ENCODE data around the gene FGF4.

The FGF4 gene

DNA sequence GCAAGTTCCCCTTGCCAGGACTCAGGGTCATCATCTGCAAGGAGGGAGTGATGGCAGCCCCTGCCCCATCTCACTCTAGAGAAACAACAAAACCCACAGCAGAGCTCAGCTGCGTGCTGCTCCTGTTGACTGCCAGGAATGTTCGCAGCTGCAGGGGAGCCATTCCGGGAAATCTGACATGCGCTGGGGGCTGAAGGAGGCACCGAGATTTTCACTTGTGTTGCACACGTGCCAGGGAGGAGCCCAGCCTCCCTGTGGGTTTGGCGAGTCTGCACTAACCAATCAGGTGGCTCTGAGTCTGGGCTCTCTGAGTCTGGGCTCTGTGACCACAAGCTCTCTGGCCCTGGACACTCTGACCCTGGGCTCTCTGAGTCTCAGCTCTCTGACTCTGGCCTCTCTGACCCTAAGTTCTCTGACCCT is 33.5 kb upstream of the FGF4 start:
- in situ Hi-C loops (cut with MboI; ENCODE audit: low sequenced_read_pairs): no loop called here

GRCh38 chr11:69807106-69807815 is 32.1 kb upstream of the FGF4 start:
- in situ Hi-C loops (cut with MboI; ENCODE audit: low sequenced_read_pairs): no loop called here

DNA sequence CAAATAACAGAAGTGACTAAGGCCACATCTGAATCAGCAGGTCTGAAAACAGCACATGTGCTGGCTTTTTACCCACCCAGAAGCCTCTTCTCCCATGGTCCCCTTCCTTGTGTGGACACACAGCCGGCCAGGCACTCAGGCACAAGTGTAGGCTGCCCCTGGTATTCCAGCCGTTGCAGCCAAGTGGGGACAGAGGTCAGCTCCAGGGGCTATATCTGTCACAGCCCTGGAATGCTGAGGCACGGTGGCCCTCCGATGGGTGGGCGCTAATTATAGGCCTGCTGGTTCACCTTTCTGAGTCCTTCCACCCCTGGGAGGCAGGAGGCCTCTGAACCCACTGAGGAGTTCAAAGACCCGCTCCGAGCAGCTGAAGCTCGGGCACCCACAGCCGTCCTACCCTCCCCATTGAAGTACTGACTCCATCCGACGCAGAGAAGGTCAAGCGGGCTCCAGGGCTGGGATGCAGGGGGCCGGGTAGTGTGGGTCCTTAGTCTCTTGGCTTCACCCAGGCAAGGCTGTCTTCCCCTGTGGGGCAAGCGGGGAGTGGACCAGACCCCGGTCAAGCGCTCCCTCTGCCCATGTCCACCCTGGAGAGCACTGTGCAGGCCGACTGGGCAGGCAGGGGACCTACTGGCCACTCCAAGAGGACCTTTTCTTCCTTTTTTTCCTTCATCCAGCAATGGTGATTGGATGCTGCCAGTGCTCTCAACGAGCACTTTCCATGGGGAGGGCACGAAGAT is 29.8 kb upstream of the FGF4 start:
- in situ Hi-C loops (cut with MboI; ENCODE audit: low sequenced_read_pairs): no loop called here

DNA sequence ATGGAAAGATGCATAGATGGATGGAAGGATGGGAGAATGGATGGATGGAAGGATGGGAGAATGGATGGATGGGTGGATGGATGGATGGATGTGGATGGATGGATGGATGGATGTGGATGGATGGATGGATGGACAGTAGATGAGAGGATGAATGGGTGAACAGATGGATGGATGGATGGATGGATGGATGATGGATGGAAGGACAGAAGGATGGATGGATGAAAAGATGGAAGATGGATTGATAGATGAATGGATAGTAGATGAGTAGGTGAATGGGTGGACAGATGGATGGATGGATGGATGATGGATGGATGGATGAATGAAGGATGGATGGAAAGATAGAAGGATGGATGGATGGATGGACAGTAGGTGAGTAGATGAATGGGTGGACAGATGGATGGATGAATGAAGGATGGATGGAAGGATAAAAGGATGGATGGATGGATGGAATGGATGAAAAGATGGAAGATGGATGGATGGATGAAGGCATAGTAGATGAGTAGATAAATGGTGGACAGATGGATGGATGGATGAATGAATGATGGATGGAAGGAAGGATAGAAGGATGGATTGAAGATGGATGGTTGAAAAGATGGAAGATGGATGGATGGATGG is 28.6 kb upstream of the FGF4 start:
- in situ Hi-C loops (cut with MboI; ENCODE audit: low sequenced_read_pairs): no loop called here

DNA sequence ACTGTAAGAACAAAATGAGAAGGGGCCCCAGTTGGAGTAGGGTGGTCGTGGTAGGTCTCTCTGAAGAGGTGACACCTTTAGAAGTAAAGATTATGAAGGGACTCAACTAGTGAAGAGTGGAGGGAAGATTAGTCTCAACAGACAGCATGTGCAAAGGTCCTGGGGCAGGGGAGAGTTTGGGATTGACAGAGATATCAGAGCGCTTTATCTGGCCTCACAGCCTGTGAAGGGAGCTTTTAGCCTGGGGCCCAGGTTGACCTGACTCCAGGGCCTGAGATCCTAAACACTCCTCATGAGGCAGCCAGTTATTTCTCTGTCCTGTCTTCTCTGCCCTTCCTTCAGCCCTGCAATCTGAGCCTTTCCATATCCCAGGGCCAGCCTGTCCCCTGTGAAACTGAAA is 27.9 kb upstream of the FGF4 start:
- in situ Hi-C loops (cut with MboI; ENCODE audit: low sequenced_read_pairs): no loop called here

DNA sequence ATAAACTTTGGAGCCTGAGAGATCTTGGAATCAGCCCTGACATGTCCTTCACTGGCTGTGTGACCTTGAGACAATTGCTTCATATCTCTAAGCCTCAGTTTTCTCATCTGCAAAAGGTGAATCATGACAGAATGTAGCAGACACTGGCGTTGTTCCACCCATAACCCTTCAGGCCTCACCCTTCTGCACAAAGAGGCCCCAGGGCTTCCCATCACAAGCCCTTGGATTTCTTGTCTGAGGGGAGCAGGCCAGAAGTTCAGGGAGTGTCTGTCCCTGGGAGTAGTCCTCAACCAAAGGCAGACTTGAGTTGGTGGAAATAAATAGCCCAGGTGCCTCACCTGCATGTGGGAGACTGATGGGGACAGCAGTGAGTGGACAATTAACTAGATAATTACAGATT is 27.4 kb upstream of the FGF4 start:
- in situ Hi-C loops (cut with MboI; ENCODE audit: low sequenced_read_pairs): no loop called here

DNA sequence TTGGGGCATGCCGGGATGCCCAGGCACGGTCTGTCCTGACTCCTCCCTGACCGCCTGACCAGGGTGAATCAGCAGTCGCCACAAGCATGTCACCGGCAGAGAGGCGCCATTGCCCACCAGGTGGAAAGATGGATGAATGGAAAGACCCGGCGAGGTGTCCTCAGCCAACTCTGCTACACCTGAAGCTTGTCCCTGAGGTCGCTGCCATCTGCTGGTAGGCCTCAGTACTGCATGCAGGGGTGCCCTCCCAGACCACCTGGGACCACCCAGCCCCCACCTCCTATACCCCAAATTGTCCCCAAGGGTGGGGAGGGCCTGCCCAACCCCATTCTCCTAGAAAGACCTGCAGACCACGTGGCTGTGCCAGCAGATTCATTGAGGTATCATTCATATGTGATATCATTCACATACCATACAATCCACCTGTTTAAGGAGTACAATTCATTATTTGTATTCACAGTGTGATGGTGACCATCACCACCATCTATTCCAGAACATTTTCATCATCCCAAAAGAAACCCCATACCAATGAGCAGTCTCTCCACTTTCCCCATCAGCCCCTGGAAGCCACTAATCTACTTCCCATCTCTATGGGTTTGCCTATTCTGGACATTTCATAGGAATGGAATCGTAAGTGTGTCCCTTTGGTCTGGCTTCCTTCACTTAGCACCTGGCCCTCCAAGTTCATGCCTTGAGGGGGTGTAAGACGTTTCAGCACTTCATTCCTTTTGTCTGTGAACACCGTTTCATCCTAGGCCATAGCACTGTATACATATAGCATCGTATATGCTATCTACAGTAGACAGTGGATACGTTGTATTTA is 26.6 kb upstream of the FGF4 start:
- in situ Hi-C loops (cut with MboI; ENCODE audit: low sequenced_read_pairs): no loop called here

GRCh38 chr11:69800278-69800677 is 25.1 kb upstream of the FGF4 start:
- in situ Hi-C loops (cut with MboI; ENCODE audit: low sequenced_read_pairs): no loop called here

DNA sequence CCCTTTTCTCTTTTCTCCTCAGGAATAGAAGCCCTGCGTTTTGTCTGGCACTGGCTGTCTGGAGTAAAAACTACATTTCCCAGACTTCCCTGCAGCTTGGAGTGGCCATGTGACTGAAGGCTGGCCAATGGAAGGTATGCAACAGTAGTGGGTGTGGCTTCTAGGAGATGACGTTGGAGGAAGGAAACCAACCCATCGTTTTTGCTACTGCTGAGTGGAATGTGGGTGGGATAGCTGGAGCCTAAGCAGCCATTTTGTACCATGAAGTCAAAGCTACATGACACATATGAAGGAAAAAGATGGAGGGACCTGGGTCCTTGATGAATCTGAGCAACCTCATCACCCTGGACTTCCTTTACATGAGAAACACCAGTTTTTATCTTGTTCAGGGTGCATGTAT is 24.4 kb upstream of the FGF4 start:
- in situ Hi-C loops (cut with MboI; ENCODE audit: low sequenced_read_pairs): no loop called here

- in situ Hi-C loops (cut with MboI; ENCODE audit: low sequenced_read_pairs): no loop called here
These were observed 24.0 kb upstream of the FGF4 start for GRCh38 chr11:69799097-69799496.

DNA sequence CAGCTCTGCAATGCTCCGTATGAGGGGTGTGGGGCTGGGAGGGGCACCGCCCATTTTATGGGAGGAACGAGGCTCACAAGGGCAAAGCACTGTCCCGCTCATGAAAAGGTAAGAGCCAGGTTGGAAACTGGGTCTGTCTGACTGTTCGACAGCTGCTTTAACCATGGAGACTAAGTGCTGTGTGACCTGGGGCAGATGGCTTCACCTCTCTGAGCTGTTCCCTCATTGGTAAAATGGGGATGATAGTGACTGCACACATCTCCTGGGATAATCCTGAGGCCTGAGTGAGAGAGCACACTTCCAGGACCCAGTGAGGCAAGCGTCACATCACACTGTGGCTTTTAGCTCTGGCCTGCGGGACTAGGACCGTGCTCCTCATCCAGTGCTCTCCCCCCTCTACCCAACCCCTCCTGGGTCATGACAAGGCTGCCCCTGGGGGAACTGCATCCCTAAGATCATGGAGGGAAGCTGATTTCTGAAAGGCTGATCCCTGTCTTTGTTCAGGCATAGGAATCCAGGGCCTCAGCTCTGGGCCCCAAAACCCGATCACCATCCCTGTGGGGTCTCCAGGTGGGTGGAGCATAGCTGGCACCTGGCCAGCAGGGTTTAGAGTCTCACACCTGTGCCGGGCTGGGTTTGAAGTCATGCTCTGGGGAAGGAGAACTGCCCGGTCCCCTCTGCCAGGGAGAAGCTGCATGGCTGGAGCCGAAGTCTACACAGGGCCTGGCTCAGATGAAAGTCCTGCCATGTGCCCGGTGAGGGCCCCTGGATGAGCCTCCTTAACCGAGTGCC is 22.8 kb upstream of the FGF4 start:
- in situ Hi-C loops (cut with MboI; ENCODE audit: low sequenced_read_pairs): no loop called here

- in situ Hi-C loops (cut with MboI; ENCODE audit: low sequenced_read_pairs): no loop called here
These were observed 22.0 kb upstream of the FGF4 start for GRCh38 chr11:69797156-69797555.

- in situ Hi-C loops (cut with MboI; ENCODE audit: low sequenced_read_pairs): no loop called here
These were observed 20.9 kb upstream of the FGF4 start for GRCh38 chr11:69796063-69796462.

DNA sequence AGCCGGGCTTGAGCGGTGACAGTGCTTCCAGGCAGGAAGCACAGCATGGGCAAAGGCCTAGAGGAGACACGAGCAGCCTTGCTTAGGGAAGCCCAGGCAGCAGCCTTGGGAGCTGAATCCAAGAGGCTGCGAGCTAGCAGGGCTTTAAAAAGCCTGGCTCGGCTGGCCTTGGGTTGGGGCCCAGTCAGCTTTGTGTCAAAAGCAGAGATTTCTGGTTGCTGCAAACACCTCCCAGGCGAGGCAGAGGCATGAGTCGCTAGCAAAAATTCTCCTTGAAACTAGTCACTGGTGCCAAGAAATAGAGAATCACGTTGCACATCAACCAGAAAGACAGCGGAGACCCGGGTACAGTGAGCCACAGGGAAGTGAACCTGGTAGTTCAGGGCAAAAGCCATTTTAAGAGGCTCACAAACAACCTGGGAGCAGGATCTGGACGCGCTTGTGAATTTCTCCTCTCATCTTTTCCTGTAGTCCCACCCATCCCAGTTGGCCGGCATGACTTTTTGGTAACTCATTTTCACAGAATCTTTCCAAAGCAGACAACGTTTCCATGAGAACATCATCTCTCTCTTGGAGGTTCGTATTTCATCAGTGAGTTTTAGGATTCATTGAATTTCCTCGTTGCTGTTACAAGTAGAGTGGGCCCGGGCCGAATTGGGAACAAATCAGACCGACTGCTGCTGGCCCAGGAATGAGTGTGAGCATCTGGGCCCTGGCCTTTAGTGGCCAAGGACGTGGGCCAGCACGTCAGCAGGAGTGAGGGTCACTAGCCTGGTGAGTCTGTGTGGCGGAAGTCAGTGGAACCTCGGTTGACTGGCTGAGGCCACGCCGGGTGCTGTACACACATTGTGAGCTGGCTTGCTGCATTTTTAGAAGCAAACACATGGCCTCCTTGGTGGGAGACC is 16.4 kb upstream of the FGF4 start:
- in situ Hi-C loops (cut with MboI; ENCODE audit: low sequenced_read_pairs): no loop called here

DNA sequence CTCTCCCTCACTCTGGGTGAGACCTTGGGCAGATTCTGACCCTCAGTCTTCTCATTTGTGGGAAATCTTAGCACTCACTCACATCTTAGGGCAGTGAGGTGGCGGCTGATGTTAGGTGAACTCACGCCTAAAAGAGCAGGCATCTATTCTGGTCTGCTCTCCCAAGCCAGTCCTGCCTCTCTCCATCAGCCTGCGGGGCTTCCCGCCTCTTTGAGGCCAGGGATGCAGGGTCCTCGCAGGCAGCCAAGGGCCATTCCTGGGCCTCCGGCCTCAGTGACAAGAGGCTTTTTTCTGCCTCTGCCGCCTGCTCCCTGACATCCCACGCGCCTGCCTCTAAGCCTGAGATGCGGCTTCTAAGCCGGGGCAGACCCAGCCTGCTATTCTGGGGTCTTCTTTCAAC is 13.8 kb upstream of the FGF4 start:
- in situ Hi-C loops (cut with MboI; ENCODE audit: low sequenced_read_pairs): no loop called here

DNA sequence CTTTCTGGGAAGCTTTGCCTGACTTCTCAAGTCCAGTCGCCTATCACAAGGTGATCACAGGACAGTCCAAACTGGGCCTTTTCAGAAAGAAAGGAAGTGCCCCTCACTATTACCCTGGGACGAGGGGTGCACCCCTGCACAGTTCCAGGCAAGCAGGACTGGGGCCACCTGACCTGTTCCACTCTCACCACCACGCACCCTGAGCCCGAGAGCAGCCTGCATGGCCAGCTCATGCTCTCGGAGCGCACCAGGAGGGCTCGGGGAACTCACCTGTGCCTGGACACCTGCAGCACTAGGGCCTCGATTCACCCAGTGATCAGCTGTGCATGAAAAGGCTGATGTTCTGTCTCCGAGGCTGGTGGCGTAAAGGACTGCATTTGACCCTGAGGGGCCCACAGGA is 12.8 kb upstream of the FGF4 start:
- in situ Hi-C loops (cut with MboI; ENCODE audit: low sequenced_read_pairs): no loop called here

- in situ Hi-C loops (cut with MboI; ENCODE audit: low sequenced_read_pairs): no loop called here
These were observed 12.3 kb upstream of the FGF4 start for GRCh38 chr11:69787457-69787856.

DNA sequence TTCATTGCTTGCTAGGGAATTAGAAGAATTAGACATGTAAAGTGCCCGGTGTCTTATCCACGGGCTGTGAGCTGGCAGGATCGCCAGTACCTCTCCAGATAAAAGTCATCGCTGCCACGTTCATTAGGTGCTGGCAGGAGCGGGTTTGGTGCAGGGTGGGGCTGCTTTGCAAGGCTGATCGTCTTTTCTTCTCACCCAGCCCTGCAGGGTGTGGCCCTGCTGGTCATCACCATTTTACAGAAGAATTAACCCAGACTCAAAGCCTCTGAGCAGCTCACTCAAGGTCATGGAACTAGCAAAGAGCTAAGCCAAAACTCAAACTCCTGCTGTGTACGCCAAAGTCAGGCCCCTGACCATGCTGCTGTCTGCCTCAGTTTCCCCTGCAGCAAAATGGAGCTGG is 6.1 kb upstream of the FGF4 start:
- in situ Hi-C loops (cut with MboI; ENCODE audit: low sequenced_read_pairs): no loop called here

DNA sequence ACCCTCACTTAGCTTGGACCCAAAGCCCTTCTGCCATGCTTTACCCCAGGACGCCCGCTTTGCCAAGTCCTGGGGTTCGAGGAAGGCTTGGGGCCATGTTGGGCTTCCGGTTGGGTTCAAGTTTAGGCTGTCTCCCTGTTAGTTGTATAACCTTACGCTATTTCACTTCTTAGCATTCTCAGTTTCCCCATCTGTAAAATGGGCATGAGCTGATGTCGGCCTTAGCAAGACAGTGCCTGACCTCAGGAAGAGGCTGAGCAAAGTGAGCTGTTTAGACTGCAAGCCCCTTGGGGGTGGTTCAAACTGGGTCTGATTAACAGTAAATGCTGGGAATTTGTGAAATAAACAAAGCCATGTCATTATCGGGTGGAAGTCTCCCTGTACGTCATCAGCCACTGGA is 3.2 kb upstream of the FGF4 start:
- in situ Hi-C loops (cut with MboI; ENCODE audit: low sequenced_read_pairs): no loop called here

Measured in HL-60/S4 treated with phorbol 12-myristate 13-acetate at 8.2 ng/mL for 4 days and 3 days (cell line).